ENCODE measurements around the gene NUP160.
"Not testable (repeated sequence)": the region's sequence is repeated elsewhere in the genome, so short reads cannot be mapped to it uniquely, and the experiment has no call there.

NUP160 gene

DNA sequence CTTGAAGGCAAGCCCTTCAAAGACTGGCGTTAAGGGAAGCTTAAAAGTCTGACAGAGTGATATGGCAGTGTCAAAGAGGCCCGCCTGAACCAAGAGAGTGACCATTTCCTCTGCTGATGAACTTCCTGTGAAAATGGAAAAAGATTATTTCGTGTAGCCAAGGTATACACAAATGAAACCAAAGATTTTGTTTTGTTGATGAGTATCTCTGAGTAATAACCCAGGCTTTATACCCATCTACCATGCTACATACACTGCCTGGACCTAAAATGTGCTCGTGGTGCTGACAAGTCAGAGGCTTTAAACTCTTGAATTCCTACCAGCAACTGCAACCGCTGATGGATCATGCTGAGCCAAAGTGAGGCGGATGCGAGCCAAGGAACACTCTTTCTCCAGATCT lies 60.0 kb downstream of the NUP160 start:
- DNase-seq (ENCODE audit: low spot score) = no peak

DNA sequence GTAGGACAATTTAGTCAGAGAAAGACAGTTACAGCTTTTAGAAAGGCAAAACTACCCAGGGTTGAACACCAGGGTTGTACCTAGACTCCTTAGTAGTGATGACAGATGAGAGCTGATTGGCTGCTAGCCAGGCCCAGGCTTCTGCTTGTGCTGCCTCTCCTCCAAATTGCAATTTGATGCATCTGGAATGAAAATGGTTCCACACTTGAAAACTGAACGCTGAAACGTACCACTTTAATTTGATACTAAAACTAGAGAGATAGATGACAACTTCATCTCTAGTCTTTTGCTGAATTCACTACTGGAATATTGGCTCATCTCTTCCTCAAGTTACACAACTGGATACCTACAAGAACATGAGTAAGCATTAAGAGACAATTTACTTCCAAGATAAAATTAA lies 61.8 kb downstream of the NUP160 start:
- peak; percentile 7 for DNase-seq (ENCODE audit: low spot score)

DNA sequence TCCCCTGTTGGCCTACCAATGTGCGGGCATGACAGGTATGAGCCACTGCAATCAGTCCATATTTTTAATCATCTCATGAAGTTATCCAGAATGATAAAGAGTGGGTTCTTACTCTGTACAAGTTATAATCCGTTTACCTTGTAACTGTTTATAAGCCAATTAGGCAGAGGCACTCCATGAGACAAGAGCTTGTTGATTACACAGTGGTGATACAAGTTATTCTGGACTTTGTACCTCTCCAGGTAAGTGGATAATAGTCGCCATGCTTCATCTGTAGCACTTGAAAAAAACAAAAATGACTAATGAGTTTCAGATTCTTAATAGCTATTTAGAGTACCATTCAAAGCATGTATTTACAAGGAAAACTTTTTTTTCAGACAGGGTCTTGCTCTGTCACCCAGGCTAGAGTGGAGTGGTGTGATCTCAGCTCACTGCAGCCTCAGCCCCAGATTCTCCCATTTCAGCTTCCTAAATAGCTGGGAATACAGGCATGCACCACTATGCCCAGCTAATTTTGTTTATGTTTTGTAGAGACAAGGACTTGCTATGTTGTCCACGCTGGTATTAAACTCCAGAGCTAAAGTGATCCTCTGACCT lies 63.3 kb downstream of the NUP160 start:
- DNase-seq (ENCODE audit: low spot score) = no peak

DNA sequence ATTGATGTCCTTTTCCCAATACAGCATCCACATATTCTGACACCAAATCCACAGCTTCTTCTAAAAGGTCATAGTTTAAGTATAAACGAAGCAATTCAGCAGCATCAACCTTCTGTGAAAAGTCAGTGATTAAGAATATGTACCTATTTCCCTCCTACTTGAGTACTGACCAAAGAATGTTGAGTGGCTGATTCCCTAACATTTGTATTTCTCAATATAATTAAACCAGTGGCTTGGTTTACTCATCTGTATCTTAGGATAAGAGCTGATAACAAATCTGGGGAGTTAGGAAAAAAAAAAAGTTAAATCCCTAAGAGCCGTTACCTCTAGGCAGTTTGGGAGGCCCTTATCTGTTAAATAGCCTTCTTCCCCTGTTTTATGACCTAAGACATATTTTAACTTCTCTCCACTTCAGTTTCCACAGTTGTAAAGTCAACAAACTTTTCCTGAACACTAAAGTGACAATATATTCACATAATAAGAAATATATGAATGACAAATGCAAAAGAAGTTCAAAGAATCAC lies 65.0 kb downstream of the NUP160 start:
- no peak for DNase-seq (ENCODE audit: low spot score)

DNA sequence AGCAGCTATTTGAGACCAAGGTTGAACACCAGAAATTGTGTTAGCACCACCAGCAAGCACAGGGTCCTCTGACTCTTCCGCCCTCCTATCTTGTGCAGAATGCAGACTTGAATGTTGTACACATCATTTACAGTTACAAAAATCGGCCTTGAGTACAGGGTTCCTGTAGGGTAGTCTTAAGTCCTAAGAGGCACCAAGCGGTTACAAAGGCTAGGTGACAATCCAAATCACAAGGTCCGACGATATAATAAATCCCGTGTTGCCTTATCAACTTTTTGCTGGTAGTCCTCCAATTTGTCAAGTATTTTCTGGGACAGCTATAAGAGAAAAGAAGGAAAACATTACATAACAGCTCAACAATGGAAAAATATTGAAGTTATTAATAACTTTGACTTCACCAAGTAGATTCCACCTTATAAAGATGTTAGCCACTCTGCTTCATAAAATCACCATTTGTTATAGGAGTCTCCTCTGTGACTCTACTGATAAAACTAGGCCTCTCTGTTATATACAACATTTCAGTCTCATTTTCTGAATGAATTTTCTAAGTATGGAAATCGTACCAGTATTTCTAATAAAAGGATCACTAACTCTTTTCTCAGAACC lies 69.2 kb downstream of the NUP160 start:
- no peak for DNase-seq (ENCODE audit: low spot score)

DNA sequence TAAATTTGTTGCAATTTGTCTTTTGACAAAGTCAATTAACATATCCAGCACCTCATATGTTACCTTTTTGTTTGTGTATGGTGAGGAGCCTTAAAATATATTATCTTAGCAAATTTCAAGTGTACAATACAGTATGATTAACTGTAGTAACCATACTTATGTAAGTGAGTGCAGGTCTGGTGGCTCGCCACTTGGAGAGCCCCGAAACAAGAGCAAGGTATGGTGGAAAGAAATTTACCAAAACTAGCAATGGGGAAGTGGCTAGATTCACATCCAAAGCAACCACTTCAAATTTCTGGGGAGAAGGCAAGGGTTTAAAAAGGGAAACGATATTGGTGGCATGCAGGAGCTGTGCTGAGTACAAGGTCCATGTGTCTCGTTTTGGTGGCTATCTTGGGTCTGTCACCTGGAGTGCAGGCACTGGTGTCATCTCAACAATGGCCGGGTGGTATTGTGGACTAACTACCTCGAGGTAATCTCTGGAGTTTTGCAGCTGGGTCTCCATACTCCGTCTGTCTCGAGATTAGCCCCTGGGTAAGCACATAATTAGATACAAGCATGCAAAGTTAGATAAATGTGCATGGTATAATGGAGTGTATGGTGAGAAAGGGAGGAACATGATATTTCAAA lies 72.8 kb downstream of the NUP160 start:
- DNase-seq (ENCODE audit: low spot score) = no peak

DNA sequence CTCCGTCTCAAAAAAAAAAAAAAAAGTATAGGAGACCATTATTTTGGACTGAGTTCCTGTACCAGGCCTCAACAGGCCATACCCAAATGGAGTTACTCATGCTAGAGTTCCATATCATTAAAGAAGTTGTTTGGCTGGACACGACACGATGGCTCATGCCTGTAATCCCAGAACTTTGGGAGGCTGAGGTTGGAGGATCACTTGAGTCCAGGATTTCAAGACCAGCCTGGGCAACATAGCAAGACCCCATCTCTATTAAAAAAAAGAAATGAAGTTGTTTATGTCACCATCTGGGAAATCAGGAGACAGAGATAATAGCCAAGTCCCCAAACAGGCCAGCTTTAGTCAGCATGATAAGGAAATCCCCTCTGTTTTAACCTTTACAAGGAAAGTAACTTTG lies 74.3 kb downstream of the NUP160 start:
- no peak for DNase-seq (ENCODE audit: low spot score)

DNA sequence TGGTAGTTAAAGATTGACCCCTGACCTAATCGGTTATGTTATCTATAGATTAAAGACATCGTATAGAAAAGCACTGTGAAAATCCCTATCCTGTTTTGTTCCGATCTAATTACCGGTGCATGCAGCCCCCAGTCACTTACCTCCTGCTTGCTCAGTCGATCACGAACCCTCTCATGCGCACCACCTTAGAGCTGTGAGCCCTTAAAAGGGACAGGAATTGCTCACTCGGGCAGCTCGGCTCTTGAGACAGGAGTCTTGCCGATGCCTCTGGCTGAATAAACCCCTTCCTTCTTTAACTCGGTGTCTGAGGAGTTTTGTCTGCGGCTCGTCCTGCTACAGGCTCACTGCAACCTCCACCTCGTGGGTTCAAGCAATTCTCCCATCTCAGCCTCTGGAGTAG lies 78.6 kb downstream of the NUP160 start:
- DNase-seq (ENCODE audit: low spot score) = not testable (repeated sequence)

DNA sequence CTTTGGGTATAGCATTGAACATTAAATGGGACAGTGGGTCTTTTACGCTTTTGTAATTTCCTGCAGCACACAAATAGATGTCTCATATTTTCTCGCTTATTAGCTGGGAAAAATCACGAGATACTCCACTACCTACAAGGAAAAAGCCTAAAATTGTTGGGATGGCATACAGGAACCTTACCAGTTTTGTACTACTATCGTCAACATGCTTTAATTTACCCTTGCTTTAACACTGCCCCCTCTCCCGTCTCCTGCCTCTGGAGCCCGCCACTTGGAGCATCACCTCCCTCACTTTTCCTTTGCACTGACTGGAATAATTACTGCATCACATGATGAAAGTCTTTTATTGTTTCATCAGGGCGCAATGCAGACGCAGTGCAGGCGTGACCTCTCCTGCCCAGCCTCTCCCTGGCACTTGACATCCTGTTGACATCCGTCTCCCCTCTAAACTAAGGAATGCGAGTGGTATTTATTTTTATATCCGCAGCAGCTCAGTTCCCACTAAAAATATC lies 80.0 kb downstream of the NUP160 start:
- peak; percentile 81 for DNase-seq (ENCODE audit: low spot score)

DNA sequence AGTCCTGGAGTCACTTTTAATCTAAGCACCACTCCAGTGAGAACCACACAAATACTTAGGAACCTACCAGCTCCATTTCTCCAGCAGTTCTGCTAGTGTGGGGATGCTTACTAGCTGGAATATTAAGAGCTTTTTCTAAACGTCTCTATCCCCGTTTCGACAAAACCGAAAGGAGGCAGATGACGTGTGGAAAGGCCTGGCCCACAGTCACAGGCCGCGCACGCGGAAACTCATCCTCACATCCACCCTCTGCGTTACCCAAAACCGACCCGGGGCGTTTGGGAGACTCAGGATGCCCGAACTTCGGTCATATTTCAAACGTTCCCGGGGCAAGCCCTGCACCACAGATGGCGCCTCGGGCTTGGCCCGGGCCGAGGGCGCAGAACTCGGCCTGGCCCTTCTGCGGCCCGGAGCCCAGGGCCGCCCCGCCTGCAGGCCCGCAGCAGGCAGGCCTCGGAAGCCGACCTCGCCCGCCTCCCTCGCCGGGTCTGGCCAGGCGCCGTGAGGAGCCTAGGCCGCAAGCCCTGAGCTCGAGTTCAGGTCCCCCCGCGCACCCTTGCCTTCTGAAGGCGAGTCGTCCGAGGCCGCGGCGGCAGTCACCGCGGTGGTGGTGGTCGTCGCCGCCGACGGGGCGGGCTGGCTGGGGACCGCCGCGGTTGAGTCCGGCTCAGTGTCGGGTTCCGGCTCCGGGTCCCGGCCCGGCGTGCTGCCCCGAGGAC lies 81.5 kb downstream of the NUP160 start:
- DNase-seq (ENCODE audit: low spot score) = peak; percentile 49

DNA sequence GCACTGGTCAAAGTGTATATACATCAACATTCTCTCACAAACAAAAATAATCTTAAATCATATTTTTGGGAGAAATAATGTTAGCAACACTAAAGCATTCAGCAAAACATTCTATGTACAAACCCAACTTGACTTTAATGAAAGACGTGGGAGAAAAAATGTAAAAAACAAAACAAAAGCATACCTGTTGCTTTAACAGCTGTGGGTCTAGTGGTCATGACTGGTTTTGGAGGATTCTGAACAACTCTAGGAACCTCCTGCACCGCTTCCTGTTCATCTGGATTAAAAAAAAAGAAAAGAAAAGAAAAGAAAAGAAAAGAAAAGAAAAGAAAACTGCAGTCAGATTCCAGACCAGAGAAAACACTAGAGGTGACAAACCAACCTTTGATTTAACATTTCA lies 83.1 kb downstream of the NUP160 start:
- DNase-seq (ENCODE audit: low spot score) = no peak

DNA sequence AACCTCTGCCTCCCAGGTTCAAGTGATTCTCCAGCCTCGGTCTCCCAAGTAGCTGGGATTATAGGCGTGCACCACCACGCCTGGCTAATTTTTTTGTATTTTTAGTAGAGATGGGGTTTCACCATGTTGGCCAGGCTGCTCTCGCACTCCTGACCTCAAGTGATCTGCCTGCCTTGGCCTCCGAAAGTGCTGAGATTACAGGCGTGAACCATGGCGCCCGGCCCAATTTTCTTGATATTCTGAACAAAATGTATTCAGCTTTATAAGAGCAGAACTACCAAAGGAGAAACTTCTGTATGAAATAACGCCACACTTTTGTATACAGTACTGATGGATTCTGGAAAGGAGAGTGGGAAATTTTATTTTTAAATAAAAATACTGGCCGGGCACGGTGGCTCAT lies 88.9 kb downstream of the NUP160 start:
- not testable (repeated sequence) for DNase-seq (ENCODE audit: low spot score)

DNA sequence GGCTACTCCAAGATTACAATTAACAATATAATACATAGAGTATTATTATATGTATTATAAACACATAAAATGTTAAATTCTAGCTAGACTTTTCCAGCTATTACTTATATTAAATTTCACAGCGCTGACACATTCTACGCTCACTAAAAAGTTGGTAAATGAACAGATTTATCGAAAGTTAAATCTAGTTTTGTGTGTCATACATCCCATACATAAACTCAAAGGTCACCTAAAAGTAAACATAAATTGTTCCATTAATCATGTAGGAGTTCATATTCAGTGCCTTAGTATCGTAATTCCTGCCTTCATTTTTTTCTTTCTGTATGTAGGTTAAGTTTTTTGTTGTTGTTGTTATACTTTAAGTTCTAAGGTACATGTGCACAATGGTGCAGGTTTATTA lies 91.9 kb downstream of the NUP160 start:
- no peak for DNase-seq (ENCODE audit: low spot score)

DNA sequence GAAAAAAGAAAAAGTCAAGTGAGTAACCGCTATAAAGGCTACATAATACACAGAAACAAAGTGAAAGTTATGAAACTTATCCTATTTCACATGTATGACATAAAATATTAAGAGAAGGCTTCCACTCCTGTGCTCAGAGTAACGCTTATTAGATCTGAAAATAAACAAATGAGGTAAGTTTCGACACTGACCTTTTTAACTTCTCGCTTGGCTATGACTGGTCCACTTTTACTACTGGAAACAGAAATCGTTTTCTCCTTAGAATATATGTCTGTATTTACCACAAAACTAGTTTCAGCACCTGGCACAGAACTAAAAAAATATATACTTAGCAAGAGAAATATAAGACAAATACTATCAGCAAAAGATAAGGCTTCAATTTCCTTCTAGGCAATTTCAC lies 97.4 kb downstream of the NUP160 start:
- no peak for DNase-seq (ENCODE audit: low spot score)

DNA sequence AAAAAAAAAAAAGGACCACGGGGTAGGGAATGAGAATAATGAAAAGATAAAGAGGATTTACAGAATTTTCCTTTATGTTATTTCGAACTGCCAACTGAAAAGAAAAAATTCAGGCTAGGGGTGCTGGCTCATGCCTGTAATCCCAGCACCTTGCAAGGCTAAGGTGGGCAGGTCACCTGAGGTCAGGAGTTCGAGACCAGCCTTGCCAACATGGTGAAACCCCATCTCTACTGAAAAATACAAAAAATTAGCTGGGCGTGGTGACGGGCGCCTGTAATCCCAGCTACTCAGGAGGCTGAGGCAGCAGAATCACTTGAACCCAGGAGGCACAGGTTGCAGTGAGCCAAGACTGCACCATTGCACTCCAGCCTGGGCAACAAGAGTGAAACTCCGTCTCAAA lies 105.7 kb downstream of the NUP160 start:
- DNase-seq (ENCODE audit: low spot score) = not testable (repeated sequence)

DNA sequence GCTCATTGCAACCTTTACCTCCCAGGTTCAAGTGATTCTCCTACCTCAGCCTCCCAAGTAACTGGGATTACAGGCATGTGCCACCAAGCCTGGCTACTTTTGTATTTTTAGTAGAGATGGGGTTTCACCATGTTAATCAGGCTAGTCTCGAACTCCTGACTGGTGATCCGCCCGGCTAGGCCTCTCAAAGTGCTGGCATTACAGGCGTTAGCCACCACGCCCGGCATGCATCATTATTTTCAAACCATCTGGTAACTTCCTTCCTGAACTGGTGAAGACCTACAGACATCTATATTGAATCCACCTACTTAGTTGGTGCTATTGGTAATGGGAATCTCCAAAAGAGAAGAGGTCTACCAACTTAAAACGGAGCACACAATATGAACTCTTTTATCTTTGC lies 110.3 kb downstream of the NUP160 start:
- DNase-seq (ENCODE audit: low spot score) = not testable (repeated sequence)

DNA sequence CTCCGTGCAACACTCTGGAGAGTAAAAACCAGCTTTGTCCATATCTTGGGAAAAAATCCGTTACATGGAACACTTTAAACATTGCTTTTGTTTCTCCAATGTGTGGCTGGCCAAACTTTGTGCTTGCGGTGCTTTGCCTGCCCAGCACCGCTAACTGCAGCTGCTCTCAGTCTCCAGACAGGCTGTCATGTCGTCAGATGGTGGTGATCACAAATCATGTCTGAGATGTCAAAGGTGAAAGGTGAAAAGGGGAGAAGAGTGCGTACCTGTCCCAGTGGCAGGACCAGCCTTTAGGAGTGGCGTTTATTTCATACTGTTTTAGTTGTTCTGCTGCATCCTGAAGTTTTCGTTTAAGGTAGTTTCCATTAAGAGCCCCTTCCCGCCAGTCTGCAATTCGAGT lies 115.9 kb downstream of the NUP160 start:
- DNase-seq (ENCODE audit: low spot score) = no peak

DNA sequence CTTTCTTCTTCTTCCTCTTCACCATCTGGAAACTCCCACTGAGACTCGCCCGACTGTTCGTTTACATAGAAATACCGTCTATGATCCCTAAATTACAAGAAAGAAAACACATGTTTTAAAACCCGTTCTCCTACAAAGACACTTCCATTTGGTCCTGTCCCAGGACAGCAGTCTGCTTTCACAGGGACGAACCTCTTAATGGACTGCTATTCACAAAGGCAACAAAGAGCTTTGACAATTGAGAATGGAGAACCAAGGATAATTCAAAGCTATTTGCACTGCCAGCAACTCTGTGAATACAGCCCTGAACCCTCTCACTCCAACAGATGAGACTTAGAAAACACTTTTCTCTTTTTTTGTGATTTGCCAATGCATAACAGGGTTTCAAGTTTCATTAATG lies 116.7 kb downstream of the NUP160 start:
- no peak for DNase-seq (ENCODE audit: low spot score)

Measured in AG20443 (cell line).